ENCODE results near the gene DUS1L.
"Not testable (repeated sequence)": the region's sequence is repeated elsewhere in the genome, so short reads cannot be mapped to it uniquely, and the experiment has no call there.

DUS1L gene

DNA sequence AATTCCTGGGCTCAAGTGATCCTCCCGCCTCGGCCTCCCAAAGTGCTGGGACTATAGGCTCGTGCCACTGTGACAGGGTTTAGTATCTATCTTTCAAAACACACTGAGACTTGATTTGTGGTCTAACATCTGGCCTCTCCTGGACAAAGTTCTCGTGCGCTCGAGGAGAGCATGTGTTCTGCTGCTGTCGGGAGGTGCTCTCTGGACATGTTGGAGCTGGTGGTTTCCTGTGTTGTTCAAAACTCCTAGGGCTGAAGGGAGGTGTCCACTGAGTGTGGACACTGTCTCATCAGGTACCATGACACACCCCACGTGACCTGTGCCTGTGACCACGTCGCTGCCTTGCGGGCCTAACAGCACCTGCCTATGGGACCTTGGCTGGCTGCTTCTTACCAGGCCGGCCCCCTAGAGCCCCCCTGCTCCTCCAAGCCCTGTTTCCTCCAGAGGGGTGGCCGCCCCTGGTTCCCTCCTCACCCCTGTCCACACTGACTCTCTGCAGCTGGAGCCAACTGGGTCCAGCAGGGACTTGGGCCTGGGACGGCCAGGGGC is 19.6 kb downstream of the DUS1L start:
- DNase-seq (ENCODE audit: low read depth): no peak

DNA sequence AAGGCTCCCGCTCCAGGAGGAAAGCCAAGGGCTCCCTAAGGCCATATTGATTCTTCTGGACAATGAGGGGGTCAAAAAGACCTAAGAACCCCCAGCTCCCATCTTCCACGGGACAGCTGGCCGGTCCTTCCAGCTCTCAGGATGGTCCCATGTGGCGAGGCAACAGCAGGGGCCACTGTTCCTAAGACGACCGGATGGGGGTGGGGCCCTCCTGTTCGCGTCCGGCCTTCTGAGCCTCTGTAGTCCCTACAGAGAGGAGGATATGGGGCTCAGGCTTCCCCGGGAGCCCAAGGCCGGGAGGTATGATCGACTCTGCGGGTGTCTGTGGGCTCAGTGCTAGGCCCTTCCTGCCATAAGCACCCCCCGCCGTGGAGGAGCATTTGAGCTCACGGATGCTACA is 22.1 kb downstream of the DUS1L start:
- no peak overlapping the region for H3K4me3 ChIP-seq (ENCODE audit: low read length)
- DNase-seq (ENCODE audit: low read depth): no peak
- TF ChIP-seq, protein P1, sequence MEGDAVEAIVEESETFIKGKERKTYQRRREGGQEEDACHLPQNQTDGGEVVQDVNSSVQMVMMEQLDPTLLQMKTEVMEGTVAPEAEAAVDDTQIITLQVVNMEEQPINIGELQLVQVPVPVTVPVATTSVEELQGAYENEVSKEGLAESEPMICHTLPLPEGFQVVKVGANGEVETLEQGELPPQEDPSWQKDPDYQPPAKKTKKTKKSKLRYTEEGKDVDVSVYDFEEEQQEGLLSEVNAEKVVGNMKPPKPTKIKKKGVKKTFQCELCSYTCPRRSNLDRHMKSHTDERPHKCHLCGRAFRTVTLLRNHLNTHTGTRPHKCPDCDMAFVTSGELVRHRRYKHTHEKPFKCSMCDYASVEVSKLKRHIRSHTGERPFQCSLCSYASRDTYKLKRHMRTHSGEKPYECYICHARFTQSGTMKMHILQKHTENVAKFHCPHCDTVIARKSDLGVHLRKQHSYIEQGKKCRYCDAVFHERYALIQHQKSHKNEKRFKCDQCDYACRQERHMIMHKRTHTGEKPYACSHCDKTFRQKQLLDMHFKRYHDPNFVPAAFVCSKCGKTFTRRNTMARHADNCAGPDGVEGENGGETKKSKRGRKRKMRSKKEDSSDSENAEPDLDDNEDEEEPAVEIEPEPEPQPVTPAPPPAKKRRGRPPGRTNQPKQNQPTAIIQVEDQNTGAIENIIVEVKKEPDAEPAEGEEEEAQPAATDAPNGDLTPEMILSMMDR (IDR thresholded peaks at IDR 0.05; ENCODE audit: insufficient read depth, low read depth, low read length, missing control alignments): no peak

More for the DNA sequence above, 19.6 kb downstream of the DUS1L start:
- TF ChIP-seq, protein P1 (IDR thresholded peaks at IDR 0.05; ENCODE audit: insufficient read depth, low read depth, low read length, missing control alignments): no peak
- no peak overlapping the region for H3K4me3 ChIP-seq (ENCODE audit: low read length)

DNA sequence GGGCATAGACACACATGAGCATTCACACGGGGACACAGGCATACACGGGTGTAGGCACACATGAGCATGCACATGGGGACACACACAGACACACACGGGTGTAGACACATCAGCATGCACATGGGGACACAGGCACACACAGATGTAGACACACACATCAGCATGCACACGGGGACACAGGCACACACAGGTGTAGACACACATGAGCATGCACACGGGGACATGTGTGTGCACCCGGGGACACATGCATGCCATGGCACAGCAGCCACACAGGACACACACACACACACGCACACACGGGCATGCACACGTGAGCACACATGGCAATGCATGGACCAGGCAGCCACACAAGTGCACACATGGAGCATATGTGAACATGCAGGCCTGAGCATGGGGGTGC is 23.0 kb downstream of the DUS1L start:
- H3K4me3 ChIP-seq (ENCODE audit: low read length): no peak overlapping the region
- DNase-seq (ENCODE audit: low read depth): no peak
- TF ChIP-seq, protein P1 (IDR thresholded peaks at IDR 0.05; ENCODE audit: insufficient read depth, low read depth, low read length, missing control alignments): no peak

DNA sequence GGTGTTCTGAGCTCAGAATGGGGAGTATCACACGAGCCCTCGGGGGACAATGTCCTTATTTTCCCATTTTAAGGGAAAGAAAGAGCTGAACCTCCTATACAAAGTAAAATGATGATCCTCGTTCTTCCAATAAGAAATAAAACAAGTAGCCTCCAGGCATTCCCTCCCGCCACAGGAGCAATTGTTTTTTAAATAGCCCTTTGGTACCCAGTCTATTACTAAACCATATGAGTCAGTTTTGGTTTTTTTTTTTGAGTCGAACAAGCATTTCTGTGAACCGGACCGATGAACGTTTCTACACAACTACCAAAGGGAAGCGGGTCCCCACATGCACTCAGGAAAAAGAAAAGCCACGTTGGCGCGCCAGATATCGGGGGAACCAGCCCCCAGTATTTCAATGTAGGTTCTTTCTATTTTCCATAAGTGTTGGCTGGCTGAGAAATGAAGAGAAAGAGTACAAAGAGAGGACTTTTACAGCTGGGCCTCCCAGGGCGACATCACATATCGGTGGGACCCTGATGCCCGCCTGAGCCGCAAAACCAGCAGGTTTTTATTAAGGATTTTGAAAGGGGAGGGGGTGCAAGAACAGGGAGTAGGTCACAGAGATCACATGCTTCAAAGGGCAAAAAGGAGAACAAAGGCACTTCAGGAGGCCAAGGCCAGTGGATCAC is 24.3 kb downstream of the DUS1L start:
- TF ChIP-seq, protein P1 (IDR thresholded peaks at IDR 0.05; ENCODE audit: insufficient read depth, low read depth, low read length, missing control alignments): no peak
- DNase-seq (ENCODE audit: low read depth): peak; percentile 50
- H3K4me3 ChIP-seq (ENCODE audit: low read length): no peak overlapping the region

DNA sequence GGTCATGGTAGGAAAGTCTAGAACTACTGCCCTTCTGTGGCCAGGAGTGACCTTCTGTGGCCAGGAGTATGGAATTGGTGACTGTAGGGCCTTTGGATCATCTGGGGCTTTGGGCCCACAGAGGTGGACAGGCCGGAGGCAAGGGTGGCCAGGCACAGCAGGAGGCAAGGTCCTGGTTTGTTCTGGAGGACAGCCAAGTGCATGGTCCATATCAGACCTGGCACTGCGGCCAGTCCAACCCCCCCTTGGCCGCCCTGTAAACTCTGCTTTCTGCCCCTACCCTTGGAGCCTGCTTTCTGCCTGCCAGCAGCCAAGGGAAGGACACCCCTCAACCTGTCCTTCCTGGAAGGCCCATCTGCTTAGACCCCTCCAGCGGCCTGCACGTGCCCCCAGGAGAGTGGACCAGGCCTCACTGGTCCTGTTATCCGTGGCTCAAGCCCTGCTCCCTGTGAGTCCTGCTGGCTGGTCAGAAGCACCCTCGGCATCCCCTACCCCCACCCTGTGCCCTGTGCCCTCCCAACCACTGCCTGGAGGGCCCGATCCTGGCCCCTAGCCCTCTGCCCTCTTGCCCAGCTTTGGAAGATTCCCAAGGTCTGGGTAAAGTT is 25.8 kb downstream of the DUS1L start:
- DNase-seq (ENCODE audit: low read depth): no peak
- TF ChIP-seq, protein P1 (IDR thresholded peaks at IDR 0.05; ENCODE audit: insufficient read depth, low read depth, low read length, missing control alignments): no peak
- no peak overlapping the region for H3K4me3 ChIP-seq (ENCODE audit: low read length)

DNA sequence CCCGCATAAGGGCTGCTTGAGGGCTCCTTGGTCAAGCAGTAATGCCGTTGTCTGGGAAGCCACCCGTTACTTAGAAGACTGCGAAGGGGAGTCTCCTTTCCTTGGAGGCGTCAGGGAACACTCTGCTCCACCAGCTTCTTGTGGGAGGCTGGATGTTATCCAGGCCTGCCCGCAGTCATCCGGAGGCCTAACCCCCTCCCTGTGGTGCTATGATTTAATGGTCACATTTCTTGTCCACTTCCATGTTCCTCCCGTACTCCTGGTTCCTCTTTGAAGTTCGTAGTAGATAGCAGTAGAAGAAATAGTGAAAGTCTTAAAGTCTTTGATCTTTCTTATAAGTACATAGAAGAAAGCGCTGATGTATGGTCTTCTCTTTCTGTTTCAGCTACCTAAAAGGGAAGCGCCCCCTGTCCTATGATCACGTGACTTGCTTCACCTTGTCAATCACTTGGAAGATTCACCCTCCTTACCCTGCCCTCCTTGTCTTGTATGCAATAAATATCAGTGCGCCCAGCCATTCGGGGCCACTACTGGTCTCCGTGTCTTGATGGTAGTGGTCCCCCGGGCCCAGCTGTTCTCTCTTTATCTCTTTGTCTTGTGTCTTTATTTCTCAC is 26.7 kb downstream of the DUS1L start:
- H3K4me3 ChIP-seq (ENCODE audit: low read length): not testable (repeated sequence)

DNA sequence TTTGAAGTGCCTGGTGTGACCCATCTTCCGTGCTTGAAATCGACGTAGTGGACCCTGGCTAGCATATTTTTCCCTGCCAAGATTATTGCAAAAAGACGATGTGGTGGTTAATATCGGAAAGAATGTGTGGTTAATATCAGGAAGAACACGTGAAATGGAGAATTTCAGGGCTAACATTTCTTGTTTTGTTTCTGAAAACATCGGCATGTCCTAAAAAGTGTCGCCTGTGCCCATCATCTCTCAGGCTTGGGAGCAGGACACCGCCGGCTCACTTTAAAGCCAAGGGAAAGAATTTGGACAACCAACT is 27.8 kb downstream of the DUS1L start:
- H3K4me3 ChIP-seq (ENCODE audit: low read length): peak overlapping the region; percentile 80
- no peak for DNase-seq (ENCODE audit: low read depth)
- TF ChIP-seq, protein P1 (IDR thresholded peaks at IDR 0.05; ENCODE audit: insufficient read depth, low read depth, low read length, missing control alignments): no peak

More for the DNA sequence above, 26.7 kb downstream of the DUS1L start:
- DNase-seq (ENCODE audit: low read depth): not testable (repeated sequence)
